H1 (cell line): ENCODE results near the gene NSF.

Experiments
- CEBPB ChIP-seq: IDR thresholded peaks from 2 replicates; pipeline ENCODE4 v1.6.1; 2012; ENCODE audit warnings: low read depth, low read length
- JUN ChIP-seq: IDR thresholded peaks from 2 replicates; pipeline ENCODE4 v1.6.1; 2011; ENCODE audit warnings: low read depth, mild to moderate bottlenecking, improper control_type of control experiment, low read length
- KDM1A ChIP-seq: fragments of 200-600, 300-600 bp; sonication (generic); IDR thresholded peaks from 2 replicates; pipeline ENCODE4 v1.7.1; 2016; ENCODE audit warnings: mild to moderate bottlenecking, low read length, borderline replicate concordance
- NANOG ChIP-seq: IDR thresholded peaks from 2 replicates; pipeline ENCODE4 v1.6.1; 2011; ENCODE audit warnings: low read length, low read depth, mild to moderate bottlenecking, inconsistent platforms; ENCODE audit not compliant: insufficient read depth, poor library complexity, severe bottlenecking
- NRF1 ChIP-seq: IDR thresholded peaks from 2 replicates; pipeline ENCODE4 v1.6.1; 2011; ENCODE audit warnings: mild to moderate bottlenecking, low read depth, low read length, improper control_type of control experiment
- POLR2A ChIP-seq, 2 experiments: IDR thresholded peaks; 1 replicate in 1 of 2; 2 replicates in 1 of 2; pipeline ENCODE4 v1.6.1; 2011; ENCODE audit warnings: low read depth in 2 of 2, low read length in 2 of 2, mild to moderate bottlenecking in 2 of 2; ENCODE audit errors: control extremely low read depth in 1 of 2
- POLR2AphosphoS5 ChIP-seq: IDR thresholded peaks from 2 replicates; pipeline ENCODE4 v1.6.1; 2011; ENCODE audit warnings: low read depth, low read length
- RXRA ChIP-seq: IDR thresholded peaks from 2 replicates; pipeline ENCODE4 v1.6.1; 2011; ENCODE audit warnings: low read depth, mild to moderate bottlenecking, low read length, moderate library complexity; ENCODE audit not compliant: insufficient read depth
- SRF ChIP-seq: IDR thresholded peaks from 2 replicates; pipeline ENCODE4 v1.6.1; 2011; ENCODE audit warnings: mild to moderate bottlenecking, low read depth, low read length, moderate library complexity
- YY1 ChIP-seq: IDR thresholded peaks from 2 replicates; pipeline ENCODE4 v1.6.1; 2011; ENCODE audit warnings: low read depth, mild to moderate bottlenecking, low read length
- ZNF274 ChIP-seq: IDR thresholded peaks from 2 replicates; pipeline ENCODE4 v1.7.0; 2012; ENCODE audit warnings: low read length, borderline replicate concordance; ENCODE audit errors: extremely low read depth
- TF ChIP-seq, protein P1 (sequence below), 3 experiments: IDR thresholded peaks; 1 replicate in 2 of 3; 2 replicates in 1 of 3; pipeline versions ENCODE4 v1.5.1 to v1.6.1; 2011; ENCODE audit warnings: low read length in 3 of 3, mild to moderate bottlenecking in 3 of 3, inconsistent platforms in 2 of 3, low read depth in 1 of 3, moderate library complexity in 1 of 3; ENCODE audit not compliant: insufficient read depth in 1 of 3; ENCODE audit errors: control extremely low read depth in 1 of 3
- TF ChIP-seq, protein P2 (sequence below): IDR thresholded peaks from 2 replicates; pipeline ENCODE4 v1.6.1; 2012; ENCODE audit warnings: inconsistent platforms

DNA sequence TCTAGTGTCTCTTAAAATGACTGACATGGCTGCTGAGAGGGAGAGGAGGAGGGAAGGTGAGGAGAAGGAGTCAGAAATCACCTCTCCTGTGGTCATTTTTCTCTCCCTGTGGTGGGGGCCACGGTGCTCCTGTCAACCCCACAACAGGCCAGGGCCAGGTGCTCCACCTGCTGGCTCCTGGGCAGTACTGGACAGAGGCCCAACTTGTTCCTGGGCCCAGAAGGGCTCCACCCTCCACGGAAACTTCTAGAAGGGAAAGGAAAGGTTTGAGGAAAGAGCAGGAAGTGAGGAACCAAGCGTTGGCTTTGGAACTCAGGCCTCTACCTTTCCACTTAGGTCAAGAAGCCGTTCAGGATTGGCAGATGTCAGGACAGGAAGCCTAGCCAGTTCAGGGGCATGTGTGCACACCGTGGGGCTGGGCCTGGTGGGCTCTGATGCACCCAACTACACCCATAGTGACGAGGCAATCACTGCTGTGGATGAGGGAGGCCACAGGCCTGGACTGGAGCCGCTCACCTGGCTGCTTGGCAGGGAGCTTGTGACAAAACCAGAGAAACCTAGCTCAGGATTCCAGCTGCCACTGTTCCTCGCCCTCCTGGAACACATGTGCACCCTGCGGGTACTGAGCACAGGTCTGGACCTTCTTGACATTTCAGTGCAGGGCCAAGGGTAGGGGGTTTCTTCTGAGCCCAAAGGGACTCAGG, 191.9 kb downstream of the NSF start:
- TF ChIP-seq, protein P1, sequence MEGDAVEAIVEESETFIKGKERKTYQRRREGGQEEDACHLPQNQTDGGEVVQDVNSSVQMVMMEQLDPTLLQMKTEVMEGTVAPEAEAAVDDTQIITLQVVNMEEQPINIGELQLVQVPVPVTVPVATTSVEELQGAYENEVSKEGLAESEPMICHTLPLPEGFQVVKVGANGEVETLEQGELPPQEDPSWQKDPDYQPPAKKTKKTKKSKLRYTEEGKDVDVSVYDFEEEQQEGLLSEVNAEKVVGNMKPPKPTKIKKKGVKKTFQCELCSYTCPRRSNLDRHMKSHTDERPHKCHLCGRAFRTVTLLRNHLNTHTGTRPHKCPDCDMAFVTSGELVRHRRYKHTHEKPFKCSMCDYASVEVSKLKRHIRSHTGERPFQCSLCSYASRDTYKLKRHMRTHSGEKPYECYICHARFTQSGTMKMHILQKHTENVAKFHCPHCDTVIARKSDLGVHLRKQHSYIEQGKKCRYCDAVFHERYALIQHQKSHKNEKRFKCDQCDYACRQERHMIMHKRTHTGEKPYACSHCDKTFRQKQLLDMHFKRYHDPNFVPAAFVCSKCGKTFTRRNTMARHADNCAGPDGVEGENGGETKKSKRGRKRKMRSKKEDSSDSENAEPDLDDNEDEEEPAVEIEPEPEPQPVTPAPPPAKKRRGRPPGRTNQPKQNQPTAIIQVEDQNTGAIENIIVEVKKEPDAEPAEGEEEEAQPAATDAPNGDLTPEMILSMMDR (IDR thresholded peaks at IDR 0.05; ENCODE audit: control extremely low read depth in 1 of 3, insufficient read depth in 1 of 3, low read depth in 1 of 3, low read length in 3 of 3): peak; percentile 88 to 91 (median 90)
- TF ChIP-seq POLR2A (IDR thresholded peaks at IDR 0.05; ENCODE audit: control extremely low read depth in 1 of 2, low read depth in 2 of 2, low read length in 2 of 2) (no peak), RXRA (no peak), POLR2AphosphoS5 (no peak), KDM1A (no peak), JUN (no peak), ZNF274 (no peak), SRF (no peak), NANOG (no peak), NRF1 (no peak), YY1 (no peak), CEBPB (no peak)
- TF ChIP-seq, protein P2, sequence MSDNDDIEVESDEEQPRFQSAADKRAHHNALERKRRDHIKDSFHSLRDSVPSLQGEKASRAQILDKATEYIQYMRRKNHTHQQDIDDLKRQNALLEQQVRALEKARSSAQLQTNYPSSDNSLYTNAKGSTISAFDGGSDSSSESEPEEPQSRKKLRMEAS: no peak
